ENCODE data around the gene NAGLU.

GRCh38 chr17:42507671-42508070 lies 28.4 kb upstream of the NAGLU start:
- TF ChIP-seq POLR2A (IDR thresholded peaks at IDR 0.05; ENCODE audit: low read depth, low read length) (no peak), POLR2AphosphoS5 (IDR thresholded peaks at IDR 0.05; ENCODE audit: low read depth, low read length) (no peak)
